Small intestine (tissue), 7 donors: ENCODE measurements around the gene RFTN1. TPM values are rescaled to one million over a fixed set of nuclear protein-coding genes. Genes with fewer than 3 reads are reported as not detected.

Experiments
- DNase-seq, 2 donors: peaks; one replicate each; pipeline versions ENCODE4 v3.0.0 to v3.0.0-alpha.2; 2013
- FAIRE-seq: peaks from 2 replicates; lab custom pipeline; 2012; peaks lifted over from hg19 to GRCh38; lab: Jason Lieb, UNC
- H3K27ac ChIP-seq, 3 donors: one replicate each; pipeline ENCODE4 v1.5.1; 2013; ENCODE audit warnings: low read length in 2 of 3, mild to moderate bottlenecking in 2 of 3, control low read depth in 1 of 3, inconsistent platforms in 1 of 3, low read depth in 1 of 3, moderate library complexity in 1 of 3
- H3K27me3 ChIP-seq, 3 donors: one replicate each; pipeline ENCODE4 v1.6.1; 2013; ENCODE audit warnings: low read length in 3 of 3, inconsistent platforms in 1 of 3; ENCODE audit not compliant: control insufficient read depth in 3 of 3, insufficient read depth in 3 of 3
- H3K36me3 ChIP-seq, 3 donors: one replicate each; pipeline ENCODE4 v1.6.1; 2013; ENCODE audit warnings: low read length in 3 of 3, inconsistent platforms in 1 of 3, low read depth in 1 of 3, mild to moderate bottlenecking in 1 of 3, moderate library complexity in 1 of 3; ENCODE audit not compliant: control insufficient read depth in 3 of 3, insufficient read depth in 2 of 3
- H3K4me1 ChIP-seq, 3 donors: one replicate each; pipeline ENCODE4 v1.6.1; 2013; ENCODE audit warnings: low read length in 2 of 3, inconsistent platforms in 1 of 3, low read depth in 1 of 3, mild to moderate bottlenecking in 1 of 3, moderate library complexity in 1 of 3; ENCODE audit not compliant: control insufficient read depth in 3 of 3, insufficient read depth in 2 of 3
- H3K4me3 ChIP-seq, 3 donors: one replicate each; pipeline ENCODE4 v1.5.1; 2013; ENCODE audit warnings: low read length in 3 of 3, control low read depth in 1 of 3, inconsistent platforms in 1 of 3, low read depth in 1 of 3, mild to moderate bottlenecking in 1 of 3, moderate library complexity in 1 of 3
- H3K9me3 ChIP-seq, 2 donors: one replicate each; pipeline ENCODE4 v1.6.1; 2013; ENCODE audit warnings: low read depth in 1 of 2, low read length in 1 of 2; ENCODE audit not compliant: control insufficient read depth in 2 of 2, insufficient read depth in 1 of 2
- WGBS, 3 donors: extraction: QIAGEN DNeasy Blood & Tissue Kit; methylation state at CpG; one replicate each; pipeline ENCODE4 v1.1.7; 2013; 5-methylcytosine and 5-hydroxymethylcytosine counted together
- polyA plus RNA-seq, 4 donors: library from polyadenylated mRNA; stranded (reverse) in 3 of 4; unstranded in 1 of 4; fragments of 200-250 nt in 3 of 4; fragments of 120-200 nt in 1 of 4; gene quantifications; one replicate each; pipeline versions ENCODE4 v1.2.1 to v1.2.3, GENCODE V29; 2013
- donor health status: healthy with polysubstance abuse.
- donor health status: control.
- donor health status: control.
- donor health status: Bipolar disorder and iron deficiency.
- donor health status: healthy.

RFTN1 gene
- polyA plus RNA-seq, 4 donors: 1.8 to 18.4 (median 11.6) TPM

GRCh38 chr3:16270855-16271254, 242.6 kb downstream of the RFTN1 start:
- DNase-seq (no peak), FAIRE-seq (no peak)
- H3K4me3 ChIP-seq: no peak overlapping the region
- no peaks in the 10 kb centered on the region for H3K27me3 ChIP-seq
- H3K27ac ChIP-seq: no peak overlapping the region
- peaks cover 0 to 10% (median 7%) of the 10 kb centered on the region in 3 donors for H3K4me1 ChIP-seq
- H3K9me3 ChIP-seq: no peaks in the 10 kb centered on the region
- WGBS, 3 donors: 93 to 94% (median 93%) methylated on average over 10 of the region's 10 CpGs
- H3K36me3 ChIP-seq: peaks cover 0 to 16% (median 6%) of the 10 kb centered on the region in 3 donors

GRCh38 chr3:16266714-16267113, 246.8 kb downstream of the RFTN1 start:
- DNase-seq: peak in 1 of 2 donors; percentile 18
- Histone ChIP-seq H3K4me1 (peaks cover 5 to 10% (median 7%) of the 10 kb centered on the region in 3 donors), H3K27ac (peak overlapping the region in 2 of 3 donors; percentile 30 to 57), H3K36me3 (peaks cover 0 to 7% (median 5%) of the 10 kb centered on the region in 3 donors), H3K9me3 (no peaks in the 10 kb centered on the region), H3K4me3 (peak overlapping the region in 2 of 3 donors; percentile 45 to 94), H3K27me3 (no peaks in the 10 kb centered on the region)
- FAIRE-seq: no peak
- 64 to 81% (median 73%) methylated on average over 3 of the region's 3 CpGs for WGBS, 3 donors

Other genes with a start within 250 kb of the RFTN1 start
- 10 to 100 TPM; 16.6 to 38.0 (median 31.4) TPM for gene DPH3, start 248.8 kb downstream of the RFTN1 start, polyA plus RNA-seq
- 10 to 100 TPM; 15.3 to 28.4 (median 18.3) TPM for gene OXNAD1, start 248.5 kb downstream of the RFTN1 start, polyA plus RNA-seq
- under 1 TPM in 1 of 4 donors, not detected in 3; 0.01 TPM for gene DAZL, start 91.7 kb upstream of the RFTN1 start, polyA plus RNA-seq